ENCODE results near the gene HK1.
"Not testable (repeated sequence)": the region's sequence is repeated elsewhere in the genome, so short reads cannot be mapped to it uniquely, and the experiment has no call there.

The HK1 gene

DNA sequence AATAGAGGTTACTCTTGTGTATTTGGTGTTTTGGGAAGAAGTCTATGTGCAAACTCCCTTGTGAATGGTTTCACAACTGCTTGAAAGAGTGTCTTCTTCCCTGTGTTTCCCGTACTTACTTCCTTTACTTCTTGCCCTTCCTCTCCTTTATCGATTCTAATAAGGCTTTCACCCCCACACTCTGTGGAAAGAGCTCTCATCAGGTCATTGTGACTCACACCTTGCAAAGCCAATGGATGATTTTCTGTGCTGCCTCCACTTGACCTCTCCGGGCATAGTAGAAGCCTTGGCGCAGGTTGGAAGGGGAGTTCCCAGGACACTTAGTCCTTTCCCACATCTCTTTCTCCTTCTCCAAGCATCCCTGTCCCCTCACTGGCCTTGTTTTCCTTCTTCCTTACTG lies 166.7 kb downstream of the HK1 start:
- no peak overlapping the region for H3K4me3 ChIP-seq (ENCODE audit: low read depth, low read length)
- DNase-seq (ENCODE audit: low read depth) = peak; percentile 37
- TF ChIP-seq, protein P1, sequence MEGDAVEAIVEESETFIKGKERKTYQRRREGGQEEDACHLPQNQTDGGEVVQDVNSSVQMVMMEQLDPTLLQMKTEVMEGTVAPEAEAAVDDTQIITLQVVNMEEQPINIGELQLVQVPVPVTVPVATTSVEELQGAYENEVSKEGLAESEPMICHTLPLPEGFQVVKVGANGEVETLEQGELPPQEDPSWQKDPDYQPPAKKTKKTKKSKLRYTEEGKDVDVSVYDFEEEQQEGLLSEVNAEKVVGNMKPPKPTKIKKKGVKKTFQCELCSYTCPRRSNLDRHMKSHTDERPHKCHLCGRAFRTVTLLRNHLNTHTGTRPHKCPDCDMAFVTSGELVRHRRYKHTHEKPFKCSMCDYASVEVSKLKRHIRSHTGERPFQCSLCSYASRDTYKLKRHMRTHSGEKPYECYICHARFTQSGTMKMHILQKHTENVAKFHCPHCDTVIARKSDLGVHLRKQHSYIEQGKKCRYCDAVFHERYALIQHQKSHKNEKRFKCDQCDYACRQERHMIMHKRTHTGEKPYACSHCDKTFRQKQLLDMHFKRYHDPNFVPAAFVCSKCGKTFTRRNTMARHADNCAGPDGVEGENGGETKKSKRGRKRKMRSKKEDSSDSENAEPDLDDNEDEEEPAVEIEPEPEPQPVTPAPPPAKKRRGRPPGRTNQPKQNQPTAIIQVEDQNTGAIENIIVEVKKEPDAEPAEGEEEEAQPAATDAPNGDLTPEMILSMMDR (conservative IDR thresholded peaks at IDR 0.05; ENCODE audit: low read depth, low read length) = no peak

DNA sequence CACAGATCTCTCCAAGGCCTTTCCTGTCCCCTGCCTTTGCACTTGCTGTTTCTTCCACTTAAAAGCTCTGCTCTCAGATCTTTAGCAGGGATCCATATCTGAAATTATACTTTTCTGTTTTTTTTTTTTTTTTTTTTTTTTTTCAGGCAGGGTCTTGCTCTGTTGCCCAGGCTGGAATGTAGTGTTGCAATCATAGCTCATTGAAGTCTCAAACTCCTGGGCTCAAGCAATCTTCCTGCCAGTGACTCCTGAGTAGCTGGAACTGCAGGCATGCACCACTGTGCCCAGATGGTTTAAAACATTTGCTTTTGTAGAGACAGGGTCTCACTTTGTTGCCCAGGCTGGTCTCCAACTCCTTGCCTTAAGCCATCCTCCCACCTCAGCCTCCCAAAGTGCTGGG lies 167.9 kb downstream of the HK1 start:
- TF ChIP-seq, protein P1 (conservative IDR thresholded peaks at IDR 0.05; ENCODE audit: low read depth, low read length) = no peak
- peak; percentile 41 for DNase-seq (ENCODE audit: low read depth)
- no peak overlapping the region for H3K4me3 ChIP-seq (ENCODE audit: low read depth, low read length)

DNA sequence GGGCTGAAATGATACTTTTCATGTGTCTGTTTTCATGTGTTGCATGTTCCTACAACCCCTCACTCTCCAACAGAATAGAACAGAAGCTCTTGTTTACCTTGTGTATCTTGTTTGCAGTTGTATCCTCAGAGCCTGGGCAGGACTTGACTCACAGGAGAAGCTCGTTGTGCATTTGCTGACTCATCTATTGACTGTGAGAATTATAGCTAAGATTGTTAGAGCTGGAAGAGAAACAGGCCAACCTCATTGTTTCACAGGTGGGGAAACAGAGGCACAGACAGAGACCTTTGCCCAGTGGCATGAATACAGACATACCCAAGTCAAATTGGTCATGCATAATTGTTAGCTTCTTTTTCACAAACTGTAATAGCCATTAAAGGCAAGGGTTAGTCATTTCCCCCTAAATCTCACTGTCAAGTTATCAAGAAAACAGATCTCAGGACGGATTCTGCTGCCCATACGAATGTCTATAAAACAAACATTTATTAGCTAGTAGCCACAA lies 168.4 kb downstream of the HK1 start:
- peak; percentile 92 for DNase-seq (ENCODE audit: low read depth)
- TF ChIP-seq, protein P1 (conservative IDR thresholded peaks at IDR 0.05; ENCODE audit: low read depth, low read length) = no peak
- no peak overlapping the region for H3K4me3 ChIP-seq (ENCODE audit: low read depth, low read length)

DNA sequence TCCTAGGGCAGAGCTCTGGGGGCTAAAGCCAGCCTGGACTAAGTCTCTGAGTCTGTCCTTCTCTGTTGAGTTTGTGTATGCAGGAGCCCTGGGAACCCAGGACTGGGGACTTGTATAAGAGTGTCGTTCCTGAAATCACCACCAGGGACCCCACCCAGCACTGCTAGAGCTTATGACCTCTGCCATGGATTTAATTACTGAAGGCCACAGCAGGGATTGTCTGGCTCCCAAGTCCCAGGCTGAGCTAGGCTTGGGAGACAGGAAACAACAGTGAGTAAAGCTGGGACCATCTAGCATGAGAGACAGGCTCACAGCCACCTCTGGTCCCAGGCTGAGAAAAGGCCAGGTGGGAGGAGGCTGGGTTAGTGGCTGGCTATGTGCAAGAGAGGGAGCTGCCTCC lies 171.5 kb downstream of the HK1 start:
- peak; percentile 62 for DNase-seq (ENCODE audit: low read depth)
- H3K4me3 ChIP-seq (ENCODE audit: low read depth, low read length) = no peak overlapping the region
- TF ChIP-seq, protein P1 (conservative IDR thresholded peaks at IDR 0.05; ENCODE audit: low read depth, low read length) = peak; percentile 57

DNA sequence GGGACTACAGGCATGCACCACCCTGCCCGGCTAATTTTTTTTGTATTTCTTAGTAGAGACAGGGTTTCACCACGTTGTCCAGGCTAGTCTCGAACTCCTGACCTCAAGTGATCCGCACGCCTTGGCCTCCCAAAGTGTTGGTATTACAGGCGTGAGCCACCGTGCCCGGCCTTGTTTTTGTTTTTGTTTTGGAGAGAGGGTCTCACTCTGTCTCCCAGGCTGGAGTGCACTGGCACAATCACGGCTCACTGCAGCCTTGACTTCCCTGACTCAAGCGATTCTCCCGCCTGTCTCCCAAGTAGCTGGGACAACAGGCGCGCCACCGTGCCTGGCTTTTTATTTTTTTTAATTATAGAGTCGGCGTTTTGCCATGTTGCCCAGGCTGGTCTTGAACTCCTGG lies 172.1 kb downstream of the HK1 start:
- H3K4me3 ChIP-seq (ENCODE audit: low read depth, low read length); DNase-seq (ENCODE audit: low read depth): not testable (repeated sequence)

DNA sequence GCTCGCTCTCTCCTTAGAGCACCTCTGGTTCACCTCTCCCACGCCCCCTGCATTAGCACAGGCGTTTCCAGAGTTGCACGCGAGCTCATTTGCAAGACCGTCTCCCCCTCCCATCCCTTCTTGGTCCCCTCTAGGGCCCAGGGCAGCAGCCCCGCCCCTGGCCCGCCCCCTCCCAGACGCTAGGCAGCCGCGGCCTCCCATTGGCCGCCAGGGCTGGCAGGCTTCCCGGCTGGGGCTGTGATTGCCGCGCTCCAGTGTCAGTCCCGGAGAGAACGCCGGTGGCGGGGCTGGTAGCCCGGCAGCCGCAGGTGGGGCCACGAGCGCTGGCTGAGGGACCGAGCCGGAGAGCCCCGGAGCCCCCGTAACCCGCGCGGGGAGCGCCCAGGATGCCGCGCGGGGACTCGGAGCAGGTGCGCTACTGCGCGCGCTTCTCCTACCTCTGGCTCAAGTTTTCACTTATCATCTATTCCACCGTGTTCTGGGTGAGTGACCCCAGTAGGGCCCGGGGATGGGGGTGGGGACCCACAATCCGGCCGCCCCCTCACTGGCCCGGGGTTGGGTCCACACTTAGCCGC lies 173.0 kb downstream of the HK1 start, which contains the start of gene TSPAN15:
Gene TSPAN15, plus strand, starts transcription at position 257 of the 575 bp plus-strand sequence. Its CDS starts 130 bp downstream, at position 387.
- peak; percentile 79 for DNase-seq (ENCODE audit: low read depth)
- H3K4me3 ChIP-seq (ENCODE audit: low read depth, low read length) = peak within 1 kb of the TSS; percentile 62
- TF ChIP-seq, protein P1 (conservative IDR thresholded peaks at IDR 0.05; ENCODE audit: low read depth, low read length) = no peak

Measured in choroid plexus epithelial cell (primary cell).